ENCODE measurements around the gene TMEM44.
A peak's percentile ranks its signal among the peaks of the same experiment; 100 is the strongest.
"Not testable (repeated sequence)": the region's sequence is repeated elsewhere in the genome, so short reads cannot be mapped to it uniquely, and the experiment has no call there.

TMEM44 gene

GRCh38 chr3:194631696-194632095 lies 1.5 kb downstream of the TMEM44 start:
- H3K9me3 Mint-ChIP-seq (ENCODE audit: low read depth), result no peaks in the 10 kb centered on the region
- no peaks in the 10 kb centered on the region for H3K27me3 Mint-ChIP-seq
- no peak overlapping the region for H3K27ac Mint-ChIP-seq
- peak overlapping the region; percentile 81 for H3K4me3 Mint-ChIP-seq
- no peaks in the 10 kb centered on the region for H3K36me3 Mint-ChIP-seq
- H3K4me1 Mint-ChIP-seq (ENCODE audit: low read depth), result peaks cover 6% of the 10 kb centered on the region

DNA sequence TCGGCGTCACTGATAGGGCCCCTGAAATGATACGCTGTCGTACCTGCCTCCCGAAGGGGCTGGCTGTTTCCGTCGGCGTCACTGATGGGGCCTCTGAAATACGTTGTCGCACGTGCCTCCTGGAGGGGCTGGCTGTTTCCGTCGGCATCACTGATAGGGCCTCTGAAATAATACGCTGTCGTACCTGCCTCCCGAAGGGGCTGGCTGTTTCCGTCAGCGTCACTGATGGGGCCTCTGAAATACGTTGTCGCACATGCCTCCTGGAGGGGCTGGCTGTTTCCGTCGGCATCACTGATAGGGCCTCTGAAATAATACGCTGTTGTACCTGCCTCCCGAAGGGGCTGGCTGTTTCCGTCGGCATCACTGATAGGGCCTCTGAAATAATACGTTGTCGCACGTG lies 2.5 kb downstream of the TMEM44 start:
- not testable (repeated sequence) for H3K4me3 Mint-ChIP-seq; H3K9me3 Mint-ChIP-seq (ENCODE audit: low read depth); H3K27ac Mint-ChIP-seq; H3K36me3 Mint-ChIP-seq; H3K4me1 Mint-ChIP-seq (ENCODE audit: low read depth); H3K27me3 Mint-ChIP-seq

DNA sequence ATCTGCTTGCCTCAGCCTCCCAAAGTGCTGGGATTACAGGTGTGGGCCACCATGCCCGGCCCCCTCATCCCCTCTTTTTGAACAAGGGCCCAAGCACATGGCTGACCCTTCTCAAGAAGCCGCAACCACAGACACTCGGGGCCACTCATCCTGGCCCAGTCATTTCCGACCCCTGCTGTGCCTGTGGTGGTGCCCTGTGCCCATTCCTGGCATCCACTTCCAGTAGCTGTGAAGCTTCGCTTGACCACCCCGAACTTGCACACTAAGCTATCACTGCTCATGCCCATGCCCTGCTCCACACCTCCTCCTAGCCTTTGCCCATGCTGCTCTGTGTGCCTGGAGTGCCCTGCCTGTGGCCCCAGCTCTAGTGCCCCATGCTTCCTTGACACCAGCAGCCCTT lies 8.3 kb downstream of the TMEM44 start:
- no peaks in the 10 kb centered on the region for H3K27me3 Mint-ChIP-seq
- H3K4me1 Mint-ChIP-seq (ENCODE audit: low read depth), result no peaks in the 10 kb centered on the region
- H3K27ac Mint-ChIP-seq, result no peak overlapping the region
- peaks cover 2% of the 10 kb centered on the region for H3K36me3 Mint-ChIP-seq
- H3K9me3 Mint-ChIP-seq (ENCODE audit: low read depth), result no peaks in the 10 kb centered on the region
- no peak overlapping the region for H3K4me3 Mint-ChIP-seq

DNA sequence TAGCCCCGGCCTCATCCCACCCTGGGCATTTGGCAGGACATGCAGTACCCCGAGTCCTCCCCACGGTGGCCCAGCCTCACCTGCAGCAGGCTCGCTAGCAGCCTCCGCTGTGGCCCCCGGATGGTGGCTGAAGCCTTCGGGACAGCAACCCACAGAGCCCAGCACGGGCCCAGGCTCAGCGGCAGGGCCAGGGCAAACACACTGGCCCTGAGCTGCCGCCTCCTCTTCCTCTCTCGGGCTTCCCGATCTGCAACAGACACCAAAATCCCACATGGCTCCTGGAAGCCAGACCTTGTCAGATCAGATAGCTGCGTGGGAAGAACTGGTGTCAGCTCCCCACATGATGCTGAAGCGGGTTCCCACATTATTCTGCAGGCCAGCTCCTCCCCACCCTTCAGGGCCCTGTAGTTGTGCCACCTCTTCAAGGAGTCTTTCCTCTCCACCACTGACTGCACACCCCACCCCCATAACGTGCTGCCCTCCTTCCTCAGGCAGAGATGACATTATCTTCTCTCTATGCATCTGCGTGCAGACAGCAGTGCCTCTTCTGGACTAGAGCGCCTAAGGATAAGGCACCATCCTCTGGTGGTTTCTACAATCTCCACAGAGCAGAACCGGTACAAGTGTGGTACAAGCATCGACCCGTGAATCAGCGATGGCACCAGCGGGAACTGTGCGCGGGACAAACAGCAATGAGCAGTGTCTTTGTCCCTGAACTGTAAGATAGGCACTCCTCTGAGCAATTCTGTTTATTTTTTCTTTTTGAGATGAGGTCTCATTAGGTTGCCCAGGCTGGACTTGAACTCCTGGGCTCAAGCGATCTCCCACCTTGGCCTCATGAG lies 9.5 kb downstream of the TMEM44 start:
- Mint-ChIP-seq H3K4me3 (no peak overlapping the region), H3K27ac (no peak overlapping the region), H3K9me3 (ENCODE audit: low read depth) (no peaks in the 10 kb centered on the region), H3K27me3 (no peaks in the 10 kb centered on the region), H3K36me3 (peaks cover 2% of the 10 kb centered on the region), H3K4me1 (ENCODE audit: low read depth) (no peaks in the 10 kb centered on the region)

DNA sequence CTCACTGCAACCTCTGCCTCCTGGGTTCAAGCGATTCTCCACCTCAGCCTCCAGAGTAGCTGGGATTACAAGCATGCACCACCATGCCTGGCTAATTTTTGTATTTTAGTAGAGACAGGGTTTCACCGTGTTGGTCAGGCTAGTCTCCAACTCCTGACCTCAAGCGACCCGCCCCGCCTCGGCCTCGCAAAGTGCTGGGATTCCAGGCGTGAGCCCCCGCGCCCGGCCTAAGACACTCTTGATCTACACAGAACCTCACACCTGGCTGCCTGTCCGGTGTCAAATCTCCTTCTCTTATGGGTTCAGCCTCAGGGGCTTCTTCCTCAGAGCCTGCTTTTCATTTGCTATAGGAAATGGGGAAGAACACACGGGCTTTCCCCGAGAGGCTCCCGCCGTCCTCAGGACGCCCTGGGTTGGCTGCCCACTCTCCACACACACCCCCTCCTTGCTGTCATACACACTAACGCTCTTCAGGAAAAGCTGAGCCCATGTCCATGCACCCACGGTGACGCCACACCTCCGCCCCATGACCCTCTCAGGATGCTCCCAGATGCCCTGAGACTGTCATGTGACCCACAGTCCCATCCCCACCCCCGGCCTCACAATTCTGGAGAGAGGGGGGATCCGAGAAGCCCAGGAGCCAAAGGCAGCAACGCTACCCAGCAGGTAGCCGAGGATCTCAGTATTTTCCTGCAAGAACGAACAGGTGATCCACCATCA lies 10.4 kb downstream of the TMEM44 start:
- H3K9me3 Mint-ChIP-seq (ENCODE audit: low read depth), result no peaks in the 10 kb centered on the region
- H3K4me1 Mint-ChIP-seq (ENCODE audit: low read depth), result no peaks in the 10 kb centered on the region
- H3K27me3 Mint-ChIP-seq, result no peaks in the 10 kb centered on the region
- peaks cover 2% of the 10 kb centered on the region for H3K36me3 Mint-ChIP-seq
- no peak overlapping the region for H3K27ac Mint-ChIP-seq
- no peak overlapping the region for H3K4me3 Mint-ChIP-seq

DNA sequence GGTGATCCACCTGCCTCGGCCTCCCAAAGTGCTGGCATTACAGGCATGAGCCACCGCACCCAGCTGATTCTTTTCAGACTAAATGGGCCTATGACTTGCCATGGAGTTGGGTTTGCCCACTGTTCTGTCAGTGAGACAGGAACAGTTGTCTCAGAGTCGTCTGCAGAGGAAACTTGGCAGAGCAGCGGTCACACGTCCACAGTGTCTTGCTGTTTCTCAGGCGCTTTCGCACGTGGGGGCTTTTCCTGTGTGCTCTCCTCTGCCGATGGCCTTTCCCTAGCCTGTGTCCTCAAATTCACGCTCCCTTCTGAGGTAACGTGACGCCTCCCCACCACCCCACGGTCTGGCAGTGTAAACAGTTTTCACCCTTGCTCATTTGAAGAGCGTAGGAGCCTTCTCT lies 11.3 kb downstream of the TMEM44 start:
- Mint-ChIP-seq H3K9me3 (ENCODE audit: low read depth) (no peaks in the 10 kb centered on the region), H3K36me3 (peaks cover 2% of the 10 kb centered on the region), H3K27me3 (no peaks in the 10 kb centered on the region), H3K4me1 (ENCODE audit: low read depth) (no peaks in the 10 kb centered on the region), H3K27ac (no peak overlapping the region), H3K4me3 (no peak overlapping the region)

GRCh38 chr3:194620196-194620595 lies 13.0 kb downstream of the TMEM44 start:
- Mint-ChIP-seq H3K9me3 (ENCODE audit: low read depth) (no peaks in the 10 kb centered on the region), H3K27ac (no peak overlapping the region), H3K27me3 (no peaks in the 10 kb centered on the region), H3K4me3 (no peak overlapping the region), H3K36me3 (peaks cover 2% of the 10 kb centered on the region), H3K4me1 (ENCODE audit: low read depth) (no peaks in the 10 kb centered on the region)

DNA sequence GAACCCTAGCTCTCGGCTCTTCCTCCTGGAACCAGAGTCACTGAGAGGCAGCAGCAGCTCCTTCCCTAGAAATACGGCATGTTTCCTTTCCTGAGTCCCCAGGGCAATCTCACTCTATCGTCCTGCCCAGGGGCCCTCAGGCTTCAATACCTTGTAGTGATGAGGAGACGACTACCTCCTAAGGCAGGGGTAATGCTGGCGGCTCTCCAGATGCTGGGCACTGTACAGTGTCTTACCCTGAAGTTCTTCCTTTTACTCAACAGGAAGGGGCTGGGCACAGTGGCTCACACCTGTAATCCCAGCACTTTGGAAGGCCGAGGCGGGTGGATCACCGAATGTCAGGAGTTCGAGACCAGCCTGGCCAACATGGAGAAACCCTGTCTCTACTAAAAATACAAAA lies 13.5 kb downstream of the TMEM44 start:
- Mint-ChIP-seq H3K27me3 (no peaks in the 10 kb centered on the region), H3K9me3 (ENCODE audit: low read depth) (no peaks in the 10 kb centered on the region), H3K36me3 (no peaks in the 10 kb centered on the region), H3K4me1 (ENCODE audit: low read depth) (no peaks in the 10 kb centered on the region), H3K4me3 (no peak overlapping the region), H3K27ac (no peak overlapping the region)

GRCh38 chr3:194618858-194619608 lies 14.2 kb downstream of the TMEM44 start:
- H3K27ac Mint-ChIP-seq, result no peak overlapping the region
- no peak overlapping the region for H3K4me3 Mint-ChIP-seq
- no peaks in the 10 kb centered on the region for H3K27me3 Mint-ChIP-seq

GRCh38 chr3:194617827-194618226 lies 15.4 kb downstream of the TMEM44 start:
- Mint-ChIP-seq H3K27me3 (no peaks in the 10 kb centered on the region), H3K4me1 (ENCODE audit: low read depth) (no peaks in the 10 kb centered on the region), H3K27ac (no peak overlapping the region), H3K4me3 (no peak overlapping the region), H3K36me3 (no peaks in the 10 kb centered on the region), H3K9me3 (ENCODE audit: low read depth) (no peaks in the 10 kb centered on the region)

More at GRCh38 chr3:194618858-194619608, 14.2 kb downstream of the TMEM44 start:
- no peaks in the 10 kb centered on the region for H3K9me3 Mint-ChIP-seq (ENCODE audit: low read depth)
- no peaks in the 10 kb centered on the region for H3K4me1 Mint-ChIP-seq (ENCODE audit: low read depth)
- H3K36me3 Mint-ChIP-seq, result no peaks in the 10 kb centered on the region

DNA sequence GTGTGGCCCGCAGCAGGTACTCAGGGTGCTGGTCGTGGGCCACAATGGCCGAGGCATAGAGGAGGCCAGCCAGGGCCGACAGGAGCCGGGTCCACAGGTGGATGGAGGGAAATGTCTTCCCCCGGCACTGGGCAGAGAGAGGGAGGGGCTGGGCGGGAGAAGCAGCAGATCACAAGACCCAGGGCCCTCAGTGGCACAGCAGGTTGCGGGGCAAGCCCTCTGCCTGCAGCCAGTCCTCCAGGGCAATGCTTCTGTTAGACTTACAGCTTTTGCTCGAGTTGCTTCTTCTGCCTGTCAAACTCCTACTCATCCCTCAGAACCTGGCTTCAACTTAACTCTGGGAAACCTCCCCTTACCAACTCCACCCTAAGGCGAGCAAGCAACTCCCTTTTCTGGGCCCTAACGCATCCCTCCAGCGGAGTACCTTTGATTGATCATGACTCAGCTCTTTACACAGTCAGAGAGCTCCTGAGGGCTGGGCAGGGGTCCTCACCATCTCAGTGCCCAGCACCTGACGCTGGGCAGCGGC lies 16.0 kb downstream of the TMEM44 start:
- no peaks in the 10 kb centered on the region for H3K36me3 Mint-ChIP-seq
- H3K9me3 Mint-ChIP-seq (ENCODE audit: low read depth), result no peaks in the 10 kb centered on the region
- H3K27ac Mint-ChIP-seq, result no peak overlapping the region
- H3K4me1 Mint-ChIP-seq (ENCODE audit: low read depth), result no peaks in the 10 kb centered on the region
- no peaks in the 10 kb centered on the region for H3K27me3 Mint-ChIP-seq
- H3K4me3 Mint-ChIP-seq, result no peak overlapping the region

GRCh38 chr3:194615226-194615625 lies 18.0 kb downstream of the TMEM44 start:
- no peaks in the 10 kb centered on the region for H3K4me1 Mint-ChIP-seq (ENCODE audit: low read depth)
- no peak overlapping the region for H3K4me3 Mint-ChIP-seq
- H3K27ac Mint-ChIP-seq, result no peak overlapping the region
- H3K27me3 Mint-ChIP-seq, result no peaks in the 10 kb centered on the region
- H3K36me3 Mint-ChIP-seq, result no peaks in the 10 kb centered on the region
- H3K9me3 Mint-ChIP-seq (ENCODE audit: low read depth), result no peaks in the 10 kb centered on the region

- Mint-ChIP-seq H3K27me3 (no peaks in the 10 kb centered on the region), H3K36me3 (no peaks in the 10 kb centered on the region), H3K4me3 (no peak overlapping the region), H3K4me1 (ENCODE audit: low read depth) (no peaks in the 10 kb centered on the region), H3K9me3 (ENCODE audit: low read depth) (no peaks in the 10 kb centered on the region), H3K27ac (no peak overlapping the region)
Measured at GRCh38 chr3:194612221-194612620, 21.0 kb downstream of the TMEM44 start.

- no peaks in the 10 kb centered on the region for H3K9me3 Mint-ChIP-seq (ENCODE audit: low read depth)
- H3K36me3 Mint-ChIP-seq, result no peaks in the 10 kb centered on the region
- H3K4me1 Mint-ChIP-seq (ENCODE audit: low read depth), result no peaks in the 10 kb centered on the region
- H3K27me3 Mint-ChIP-seq, result no peaks in the 10 kb centered on the region
- no peak overlapping the region for H3K27ac Mint-ChIP-seq
- H3K4me3 Mint-ChIP-seq, result no peak overlapping the region
Measured at GRCh38 chr3:194610689-194611088, 22.5 kb downstream of the TMEM44 start.

DNA sequence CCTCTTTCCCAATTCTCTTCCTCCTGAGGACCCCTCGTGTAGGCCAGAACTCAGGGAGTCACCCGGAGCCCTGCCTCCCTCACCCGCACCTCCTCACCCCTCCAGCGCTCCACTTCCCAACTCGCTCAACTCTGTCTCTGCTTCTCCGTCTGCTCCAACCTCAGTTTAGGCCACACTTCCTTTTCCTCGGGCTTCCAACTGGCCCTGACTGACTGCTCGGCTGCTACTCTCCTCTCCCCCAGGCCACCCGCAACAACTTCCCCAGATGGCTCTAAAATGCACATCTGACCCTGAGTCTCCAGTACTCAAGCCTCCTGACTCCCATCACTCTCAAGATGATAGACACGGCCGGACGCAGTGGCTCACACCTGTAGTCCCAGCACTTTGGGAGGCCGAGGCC lies 23.6 kb downstream of the TMEM44 start:
- Mint-ChIP-seq H3K4me1 (ENCODE audit: low read depth) (no peaks in the 10 kb centered on the region), H3K27ac (no peak overlapping the region), H3K36me3 (no peaks in the 10 kb centered on the region), H3K9me3 (ENCODE audit: low read depth) (no peaks in the 10 kb centered on the region), H3K27me3 (no peaks in the 10 kb centered on the region), H3K4me3 (no peak overlapping the region)
